NCI-H128 (cell line): Measurements from ENCODE around the gene KLC3.

Source experiments
- DNase-seq: peaks from one replicate; lab custom pipeline; 2025; ENCODE audit not compliant: unreplicated experiment; lab: John Stamatoyannopoulos, UW

The KLC3 gene

GRCh38 chr19:45370410-45371204 lies 30.1 kb downstream of the KLC3 start, which contains the start of gene ERCC2:
ERCC2 (minus strand) TSS chr19:45370573; CDS start chr19:45370540, 33 bp downstream.
- peak; percentile 99 for DNase-seq

- DNase-seq = no peak
Observed at GRCh38 chr19:45376045-45376724, 35.6 kb downstream of the KLC3 start.

GRCh38 chr19:45380107-45380506 lies 39.6 kb downstream of the KLC3 start:
- no peak for DNase-seq

GRCh38 chr19:45382426-45382825 lies 41.9 kb downstream of the KLC3 start:
- no peak for DNase-seq

GRCh38 chr19:45385392-45386221 lies 45.1 kb downstream of the KLC3 start:
- no peak for DNase-seq

- no peak for DNase-seq
Observed at GRCh38 chr19:45391346-45391745, 50.8 kb downstream of the KLC3 start.

GRCh38 chr19:45391871-45392665 lies 51.5 kb downstream of the KLC3 start:
- no peak for DNase-seq

- DNase-seq = no peak
Observed at GRCh38 chr19:45395821-45396617, 55.5 kb downstream of the KLC3 start.

GRCh38 chr19:45400192-45400591 lies 59.6 kb downstream of the KLC3 start:
- no peak for DNase-seq
